ENCODE results near the gene LLCFC1. TPM values are rescaled to one million over a fixed set of nuclear protein-coding genes. Genes with fewer than 3 reads are reported as not detected.

Gene LLCFC1
- polyA plus RNA-seq, 1 of the 3 experiments (the other 2 are of a cell fraction), result not detected

DNA sequence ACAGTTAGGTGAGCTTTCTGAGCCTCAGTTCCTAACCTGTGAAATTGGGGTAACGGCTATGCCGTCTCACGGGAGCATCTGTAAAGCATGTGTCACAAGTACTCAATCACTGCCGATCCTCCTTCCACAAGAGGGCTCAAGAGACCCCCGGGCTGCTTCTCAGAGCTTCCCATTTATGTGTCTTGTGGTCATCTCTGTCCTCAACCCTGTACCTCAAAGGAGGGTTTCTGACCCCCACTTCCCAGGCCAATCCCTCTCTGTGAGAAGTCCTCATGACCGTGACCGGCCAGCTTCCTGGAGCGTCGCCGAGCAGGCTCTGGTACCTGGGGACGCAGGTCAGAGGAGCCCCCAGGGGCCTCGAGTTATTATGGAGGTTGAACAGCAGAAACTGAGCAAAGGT, 5.2 kb upstream of the LLCFC1 start:
- CTCF ChIA-PET, result interaction anchor here (1.2 to 3.5 kb wide), 2 partner anchors 69 to 80 kb away, joined by 3 to 10 read pairs; no protein-coding TSS in a partner anchor
- no peak overlapping the region for H2AFZ ChIP-seq (ENCODE audit: low read depth)
- no peak overlapping the region for H3K9ac ChIP-seq
- H3K79me2 ChIP-seq (ENCODE audit: insufficient read depth), result no peaks in the 10 kb centered on the region
- peaks cover 51% of the 10 kb centered on the region; the same call in 1 of the 2 replicates for H3K27me3 ChIP-seq (ENCODE audit: insufficient read depth)
- H3K9me3 ChIP-seq, result no peaks in the 10 kb centered on the region
- no peak overlapping the region for H3K4me2 ChIP-seq
- H3K4me3 ChIP-seq (ENCODE audit: low read depth in 2 of 2, low read length in 1 of 2), result no peak overlapping the region
- no peak for DNase-seq
- WGBS (ENCODE audit: low lambda C conversion rate), result 7% methylated on average over 12 of the region's 12 CpGs
- no peaks in the 10 kb centered on the region for H3K4me1 ChIP-seq (ENCODE audit: control insufficient read depth in 1 of 2, insufficient read depth in 2 of 2, low read depth in 1 of 2, low read length in 1 of 2)
- POLR2A ChIA-PET, result no interaction called here
- H3K36me3 ChIP-seq (replicated peaks in 1 of 2; ENCODE audit: control insufficient read depth in 1 of 2, insufficient read depth in 2 of 2, low read length in 1 of 2), result no peaks in the 10 kb centered on the region
- TF ChIP-seq RCOR1 (IDR thresholded peaks at IDR 0.05; ENCODE audit: low read length), result no peak
- no peak for TF ChIP-seq FOXJ3 (CRISPR knock-in tag; IDR thresholded peaks at IDR 0.05)
- TF ChIP-seq RXRA (IDR thresholded peaks at IDR 0.05; ENCODE audit: borderline replicate concordance, low read depth), result no peak
- TF ChIP-seq, protein P1, sequence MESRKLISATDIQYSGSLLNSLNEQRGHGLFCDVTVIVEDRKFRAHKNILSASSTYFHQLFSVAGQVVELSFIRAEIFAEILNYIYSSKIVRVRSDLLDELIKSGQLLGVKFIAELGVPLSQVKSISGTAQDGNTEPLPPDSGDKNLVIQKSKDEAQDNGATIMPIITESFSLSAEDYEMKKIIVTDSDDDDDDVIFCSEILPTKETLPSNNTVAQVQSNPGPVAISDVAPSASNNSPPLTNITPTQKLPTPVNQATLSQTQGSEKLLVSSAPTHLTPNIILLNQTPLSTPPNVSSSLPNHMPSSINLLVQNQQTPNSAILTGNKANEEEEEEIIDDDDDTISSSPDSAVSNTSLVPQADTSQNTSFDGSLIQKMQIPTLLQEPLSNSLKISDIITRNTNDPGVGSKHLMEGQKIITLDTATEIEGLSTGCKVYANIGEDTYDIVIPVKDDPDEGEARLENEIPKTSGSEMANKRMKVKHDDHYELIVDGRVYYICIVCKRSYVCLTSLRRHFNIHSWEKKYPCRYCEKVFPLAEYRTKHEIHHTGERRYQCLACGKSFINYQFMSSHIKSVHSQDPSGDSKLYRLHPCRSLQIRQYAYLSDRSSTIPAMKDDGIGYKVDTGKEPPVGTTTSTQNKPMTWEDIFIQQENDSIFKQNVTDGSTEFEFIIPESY (IDR thresholded peaks at IDR 0.05; ENCODE audit: borderline replicate concordance, low read depth), result no peak
- TF ChIP-seq RAD21 (IDR thresholded peaks at IDR 0.05; ENCODE audit: low read length), result no peak
- no peak for TF ChIP-seq CHD2 (IDR thresholded peaks at IDR 0.05; ENCODE audit: low read length, partially characterized antibody)
- TF ChIP-seq SIN3A (IDR thresholded peaks at IDR 0.05; ENCODE audit: borderline replicate concordance, low read depth, low read length), result no peak
- TF ChIP-seq, protein P2, sequence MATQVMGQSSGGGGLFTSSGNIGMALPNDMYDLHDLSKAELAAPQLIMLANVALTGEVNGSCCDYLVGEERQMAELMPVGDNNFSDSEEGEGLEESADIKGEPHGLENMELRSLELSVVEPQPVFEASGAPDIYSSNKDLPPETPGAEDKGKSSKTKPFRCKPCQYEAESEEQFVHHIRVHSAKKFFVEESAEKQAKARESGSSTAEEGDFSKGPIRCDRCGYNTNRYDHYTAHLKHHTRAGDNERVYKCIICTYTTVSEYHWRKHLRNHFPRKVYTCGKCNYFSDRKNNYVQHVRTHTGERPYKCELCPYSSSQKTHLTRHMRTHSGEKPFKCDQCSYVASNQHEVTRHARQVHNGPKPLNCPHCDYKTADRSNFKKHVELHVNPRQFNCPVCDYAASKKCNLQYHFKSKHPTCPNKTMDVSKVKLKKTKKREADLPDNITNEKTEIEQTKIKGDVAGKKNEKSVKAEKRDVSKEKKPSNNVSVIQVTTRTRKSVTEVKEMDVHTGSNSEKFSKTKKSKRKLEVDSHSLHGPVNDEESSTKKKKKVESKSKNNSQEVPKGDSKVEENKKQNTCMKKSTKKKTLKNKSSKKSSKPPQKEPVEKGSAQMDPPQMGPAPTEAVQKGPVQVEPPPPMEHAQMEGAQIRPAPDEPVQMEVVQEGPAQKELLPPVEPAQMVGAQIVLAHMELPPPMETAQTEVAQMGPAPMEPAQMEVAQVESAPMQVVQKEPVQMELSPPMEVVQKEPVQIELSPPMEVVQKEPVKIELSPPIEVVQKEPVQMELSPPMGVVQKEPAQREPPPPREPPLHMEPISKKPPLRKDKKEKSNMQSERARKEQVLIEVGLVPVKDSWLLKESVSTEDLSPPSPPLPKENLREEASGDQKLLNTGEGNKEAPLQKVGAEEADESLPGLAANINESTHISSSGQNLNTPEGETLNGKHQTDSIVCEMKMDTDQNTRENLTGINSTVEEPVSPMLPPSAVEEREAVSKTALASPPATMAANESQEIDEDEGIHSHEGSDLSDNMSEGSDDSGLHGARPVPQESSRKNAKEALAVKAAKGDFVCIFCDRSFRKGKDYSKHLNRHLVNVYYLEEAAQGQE (IDR thresholded peaks at IDR 0.05; ENCODE audit: low read depth, low read length), result no peak
- TF ChIP-seq, protein P3, sequence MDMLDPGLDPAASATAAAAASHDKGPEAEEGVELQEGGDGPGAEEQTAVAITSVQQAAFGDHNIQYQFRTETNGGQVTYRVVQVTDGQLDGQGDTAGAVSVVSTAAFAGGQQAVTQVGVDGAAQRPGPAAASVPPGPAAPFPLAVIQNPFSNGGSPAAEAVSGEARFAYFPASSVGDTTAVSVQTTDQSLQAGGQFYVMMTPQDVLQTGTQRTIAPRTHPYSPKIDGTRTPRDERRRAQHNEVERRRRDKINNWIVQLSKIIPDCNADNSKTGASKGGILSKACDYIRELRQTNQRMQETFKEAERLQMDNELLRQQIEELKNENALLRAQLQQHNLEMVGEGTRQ (IDR thresholded peaks at IDR 0.05; ENCODE audit: borderline replicate concordance, low read depth, low read length), result no peak
- TF ChIP-seq SMC3 (IDR thresholded peaks at IDR 0.05; ENCODE audit: low read depth, low read length), result no peak
- no peak for TF ChIP-seq TAF1 (IDR thresholded peaks at IDR 0.05; ENCODE audit: borderline replicate concordance, low read depth, low read length)
- no peak for TF ChIP-seq FOXM1 (IDR thresholded peaks at IDR 0.05; ENCODE audit: low read depth)
- no peak for TF ChIP-seq NRF1 (IDR thresholded peaks at IDR 0.05; ENCODE audit: low read depth, low read length)
- no peak for TF ChIP-seq YY1 (IDR thresholded peaks at IDR 0.05; ENCODE audit: low read depth)
- no peak overlapping the region for H3K27ac ChIP-seq (ENCODE audit: low read depth in 2 of 2, low read length in 1 of 2)
- no peaks in the 10 kb centered on the region for H4K20me1 ChIP-seq (ENCODE audit: insufficient read depth)
- H3K9me2 ChIP-seq, result no peaks in the 10 kb centered on the region
- no peaks in the 10 kb centered on the region for H3F3A ChIP-seq (replicated peaks; ENCODE audit: insufficient read depth)
